Lung (tissue), 12 donors: ENCODE results near the gene FAM13A. TPM values are rescaled to one million over a fixed set of nuclear protein-coding genes. Genes with fewer than 3 reads are reported as not detected.

Experiments
- ATAC-seq: fragments of 200-7000 bp; cut with Tn5 transposase; one replicate; pipeline ENCODE4 v1.9.1; 2020; ENCODE audit warnings: moderate number of reproducible peaks; ENCODE audit not compliant: insufficient read depth, low FRiP score
- DNase-seq, 3 donors: peaks; one replicate each; pipeline ENCODE4 v3.0.0-alpha.2; 2013 to 2017
- H3K27ac ChIP-seq, 2 donors: one replicate each; pipeline ENCODE4 v1.5.1; 2013; ENCODE audit warnings: mild to moderate bottlenecking in 2 of 2, moderate library complexity in 2 of 2, control low read depth in 1 of 2, inconsistent platforms in 1 of 2, low read depth in 1 of 2, low read length in 1 of 2
- H3K27me3 ChIP-seq, 3 donors: one replicate each; pipeline ENCODE4 v1.5.1; 2013; ENCODE audit warnings: low read length in 2 of 3; ENCODE audit not compliant: control insufficient read depth in 3 of 3, insufficient read depth in 3 of 3
- H3K36me3 ChIP-seq, 4 donors: one replicate each; pipeline ENCODE4 v1.5.1; 2013; ENCODE audit warnings: low read length in 4 of 4, mild to moderate bottlenecking in 1 of 4, moderate library complexity in 1 of 4; ENCODE audit not compliant: control insufficient read depth in 4 of 4, insufficient read depth in 4 of 4
- H3K4me1 ChIP-seq, 5 donors: one replicate each; pipeline ENCODE4 v1.5.1; 2013; ENCODE audit warnings: low read length in 5 of 5, mild to moderate bottlenecking in 2 of 5, moderate library complexity in 1 of 5; ENCODE audit not compliant: control insufficient read depth in 5 of 5, insufficient read depth in 5 of 5
- H3K4me3 ChIP-seq: one replicate; pipeline ENCODE4 v1.5.1; 2013; ENCODE audit warnings: mild to moderate bottlenecking, control low read depth, moderate library complexity
- H3K9ac ChIP-seq, 2 donors: one replicate each; pipeline ENCODE4 v1.5.1; 2013; ENCODE audit warnings: low read length in 2 of 2, control low read depth in 1 of 2; ENCODE audit not compliant: insufficient read depth in 1 of 2
- H3K9me3 ChIP-seq, 4 donors: one replicate each; pipeline ENCODE4 v1.5.1; 2013; ENCODE audit warnings: low read length in 3 of 4, mild to moderate bottlenecking in 1 of 4, moderate library complexity in 1 of 4; ENCODE audit not compliant: control insufficient read depth in 4 of 4, insufficient read depth in 3 of 4
- WGBS, 2 donors: extraction: QIAGEN DNeasy Blood & Tissue Kit; methylation state at CpG; one replicate each; pipeline ENCODE4 v1.1.7; 2013; 5-methylcytosine and 5-hydroxymethylcytosine counted together
- polyA plus RNA-seq, 2 donors: library from polyadenylated mRNA; stranded (reverse); fragments of 200-250 nt; gene quantifications; one replicate each; pipeline ENCODE4 v1.2.1, GENCODE V29; 2013
- total RNA-seq, 2 donors: library from RNA; depleted of rRNA in 1 of 2; stranded (reverse); fragments of >200 nt in 1 of 2; gene quantifications; one replicate each; pipeline ENCODE4 v1.2.1, GENCODE V29; 2014 to 2021
- TF ChIP-seq, protein P1 (sequence below): IDR thresholded peaks from 2 replicates; pipeline ENCODE4 v1.5.1; 2012; ENCODE audit warnings: mild to moderate bottlenecking; ENCODE audit errors: control extremely low read depth, extremely low read depth
- donor health status: control.
- donor health status: control.
- donor health status: Bipolar disorder and iron deficiency.
- donor health status: healthy.
- donor health status: DM: yes; HTN: yes; CAD: no.

FAM13A gene
- total and polyA plus RNA-seq, 4 donors: 9.2 to 122 (median 29.3) TPM

GRCh38 chr4:88794952-88795351, 262.0 kb downstream of the FAM13A start:
- Histone ChIP-seq H3K9ac (no peak overlapping the region), H3K4me1 (no peaks in the 10 kb centered on the region), H3K9me3 (peaks cover 0 to 2% (median 0%) of the 10 kb centered on the region in 4 donors), H3K36me3 (peaks cover 0 to 19% (median 5%) of the 10 kb centered on the region in 4 donors), H3K27me3 (no peaks in the 10 kb centered on the region), H3K4me3 (no peak overlapping the region), H3K27ac (no peak overlapping the region)
- DNase-seq (no peak), ATAC-seq (no peak)
- TF ChIP-seq, protein P1, sequence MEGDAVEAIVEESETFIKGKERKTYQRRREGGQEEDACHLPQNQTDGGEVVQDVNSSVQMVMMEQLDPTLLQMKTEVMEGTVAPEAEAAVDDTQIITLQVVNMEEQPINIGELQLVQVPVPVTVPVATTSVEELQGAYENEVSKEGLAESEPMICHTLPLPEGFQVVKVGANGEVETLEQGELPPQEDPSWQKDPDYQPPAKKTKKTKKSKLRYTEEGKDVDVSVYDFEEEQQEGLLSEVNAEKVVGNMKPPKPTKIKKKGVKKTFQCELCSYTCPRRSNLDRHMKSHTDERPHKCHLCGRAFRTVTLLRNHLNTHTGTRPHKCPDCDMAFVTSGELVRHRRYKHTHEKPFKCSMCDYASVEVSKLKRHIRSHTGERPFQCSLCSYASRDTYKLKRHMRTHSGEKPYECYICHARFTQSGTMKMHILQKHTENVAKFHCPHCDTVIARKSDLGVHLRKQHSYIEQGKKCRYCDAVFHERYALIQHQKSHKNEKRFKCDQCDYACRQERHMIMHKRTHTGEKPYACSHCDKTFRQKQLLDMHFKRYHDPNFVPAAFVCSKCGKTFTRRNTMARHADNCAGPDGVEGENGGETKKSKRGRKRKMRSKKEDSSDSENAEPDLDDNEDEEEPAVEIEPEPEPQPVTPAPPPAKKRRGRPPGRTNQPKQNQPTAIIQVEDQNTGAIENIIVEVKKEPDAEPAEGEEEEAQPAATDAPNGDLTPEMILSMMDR: no peak

GRCh38 chr4:88794087-88794690, 262.8 kb downstream of the FAM13A start:
- H3K27ac ChIP-seq: no peak overlapping the region
- WGBS, 2 donors: 97 to 98% methylated on average over 4 of the region's 4 CpGs
- peaks cover 4 to 21% (median 10%) of the 10 kb centered on the region in 4 donors for H3K36me3 ChIP-seq
- H3K4me1 ChIP-seq: peaks cover 0 to 1% (median 0%) of the 10 kb centered on the region in 5 donors
- TF ChIP-seq, protein P1: no peak
- H3K9me3 ChIP-seq: peaks cover 0 to 2% (median 0%) of the 10 kb centered on the region in 4 donors
- ATAC-seq: no peak
- no peak overlapping the region for H3K9ac ChIP-seq
- H3K27me3 ChIP-seq: no peaks in the 10 kb centered on the region
- no peak overlapping the region for H3K4me3 ChIP-seq
- no peak for DNase-seq

DNA sequence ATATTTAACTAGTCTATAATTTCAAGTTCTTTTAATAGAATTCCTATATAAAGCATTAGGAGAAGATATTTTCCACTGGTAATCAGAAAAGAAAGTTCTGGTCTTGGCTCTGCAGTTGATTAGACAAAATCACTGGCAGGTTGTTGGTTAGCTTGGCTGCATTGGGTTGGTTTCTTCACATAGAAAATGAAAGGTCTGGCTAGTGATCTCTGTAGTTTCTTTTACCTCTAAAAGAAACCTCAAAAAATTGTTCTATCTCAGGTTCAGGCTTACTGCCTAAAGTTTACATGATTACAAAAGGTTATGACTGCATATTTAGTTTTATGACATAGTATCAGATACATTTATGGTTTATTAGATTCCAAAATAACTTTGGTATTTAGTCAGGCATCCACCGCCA, 263.5 kb downstream of the FAM13A start:
- DNase-seq (no peak), ATAC-seq (no peak)
- H3K36me3 ChIP-seq: peaks cover 4 to 26% (median 10%) of the 10 kb centered on the region in 4 donors
- H3K4me3 ChIP-seq: no peak overlapping the region
- 95 to 100% methylated on average over 1 of the region's 1 CpG for WGBS, 2 donors
- H3K27ac ChIP-seq: no peak overlapping the region
- no peak overlapping the region for H3K9ac ChIP-seq
- H3K4me1 ChIP-seq: peaks cover 0 to 1% (median 0%) of the 10 kb centered on the region in 5 donors
- H3K27me3 ChIP-seq: no peaks in the 10 kb centered on the region
- peaks cover 0 to 2% (median 0%) of the 10 kb centered on the region in 4 donors for H3K9me3 ChIP-seq
- TF ChIP-seq, protein P1: no peak
